Ovary (tissue), 9 donors: Measurements from ENCODE around the gene CNPY2. TPM values are rescaled to one million over a fixed set of nuclear protein-coding genes. Genes with fewer than 3 reads are reported as not detected.

Source experiments
- DNase-seq, 5 donors: peaks; one replicate each; pipeline ENCODE4 v3.0.0-alpha.2; 2019 to 2020
- H3K27ac ChIP-seq, 2 donors: fragments of 200-600 bp; one replicate each; pipeline versions ENCODE4 v1.5.1 to v1.8.0; 2019 to 2022
- H3K27me3 ChIP-seq: fragments of 200-600 bp; one replicate; pipeline ENCODE4 v1.8.0; 2022
- H3K36me3 ChIP-seq: fragments of 200-600 bp; sonication (generic); one replicate; pipeline ENCODE4 v1.5.1; 2019
- H3K4me1 ChIP-seq: one replicate; pipeline ENCODE4 v1.8.1; 2013; ENCODE audit warnings: mild to moderate bottlenecking, moderate library complexity; ENCODE audit not compliant: insufficient read depth
- H3K4me3 ChIP-seq: fragments of 200-600 bp; sonication (generic); one replicate; pipeline ENCODE4 v1.5.1; 2017
- H3K9me3 ChIP-seq, 2 donors: fragments of 200-600 bp in 1 of 2; sonication (generic) in 1 of 2; one replicate each; pipeline versions ENCODE4 v1.5.1 to v1.8.1; 2013 to 2019; ENCODE audit warnings: mild to moderate bottlenecking in 1 of 2, moderate library complexity in 1 of 2
- EP300 ChIP-seq: sonication (generic); formaldehyde crosslinking; IDR thresholded peaks from one replicate; pipeline ENCODE4 v1.6.1; 2017; ENCODE audit warnings: antibody characterized with exemption
- POLR2A ChIP-seq: fragments of 450-650 bp; IDR thresholded peaks from one replicate; pipeline ENCODE4 v1.6.1; 2017; ENCODE audit warnings: antibody characterized with exemption, mild to moderate bottlenecking, moderate library complexity
- WGBS, 3 donors: extraction: QIAGEN DNeasy Blood & Tissue Kit in 1 of 3; methylation state at CpG; one replicate each; pipeline versions ENCODE4 v1.1.5 to v1.1.7; 2013 to 2017; 5-methylcytosine and 5-hydroxymethylcytosine counted together
- intact Hi-C, 4 donors: fragments of 100-400 bp; cut with DNase I; formaldehyde crosslinking; loops; one replicate each; pipeline versions ENCODE4 v1.11.0 to v1.15.1; 2022 to 2023
- polyA plus RNA-seq, 2 donors: library from polyadenylated mRNA; stranded (reverse); fragments of 200-250 nt in 1 of 2; fragments of 350-450 nt in 1 of 2; fragmentation: Illumina TruSeq in 1 of 2; extraction: RNeasy Lipid Tissue Mini Kit (QIAGEN cat#74804) in 1 of 2; gene quantifications; one replicate each; pipeline ENCODE4 v1.2.3, GENCODE V29; 2013 to 2014
- total RNA-seq, 7 donors: library from RNA; depleted of rRNA in 2 of 7; stranded (reverse); fragments of >200 nt in 2 of 7; fragmentation: NEBNext Ultra II Directional in 3 of 7; extraction: Animal tissue kit (Norgen Biotek cat#: 25700) in 3 of 7; gene quantifications; one replicate each; pipeline versions ENCODE4 v1.1.0 to v1.2.4, GENCODE V29; 2016 to 2023
- TF ChIP-seq, protein P1 (sequence below), 3 donors: fragments of 450-650 bp in 2 of 3; fragments of 200-600 bp in 1 of 3; IDR thresholded peaks; one replicate each; pipeline versions ENCODE4 v1.5.1 to v1.8.0; 2016 to 2022; ENCODE audit warnings: antibody characterized with exemption in 3 of 3, mild to moderate bottlenecking in 1 of 3
- donor health status: DM: no; HTN: no; CAD: no; lungs with moderate emphysema.
- donor health status: DM: no; HTN: no; CAD: no.
- donor health status: Bipolar disorder and iron deficiency.
- donor health status: DM: yes; HTN: yes; CAD: no.
- donor health status: DM: no; HTN: no; CAD: no.
- donor health status: DM: yes; HTN: yes; CAD: no.

Gene CNPY2
- total and polyA plus RNA-seq, 9 donors, result 58.9 to 134 (median 89.1) TPM

DNA sequence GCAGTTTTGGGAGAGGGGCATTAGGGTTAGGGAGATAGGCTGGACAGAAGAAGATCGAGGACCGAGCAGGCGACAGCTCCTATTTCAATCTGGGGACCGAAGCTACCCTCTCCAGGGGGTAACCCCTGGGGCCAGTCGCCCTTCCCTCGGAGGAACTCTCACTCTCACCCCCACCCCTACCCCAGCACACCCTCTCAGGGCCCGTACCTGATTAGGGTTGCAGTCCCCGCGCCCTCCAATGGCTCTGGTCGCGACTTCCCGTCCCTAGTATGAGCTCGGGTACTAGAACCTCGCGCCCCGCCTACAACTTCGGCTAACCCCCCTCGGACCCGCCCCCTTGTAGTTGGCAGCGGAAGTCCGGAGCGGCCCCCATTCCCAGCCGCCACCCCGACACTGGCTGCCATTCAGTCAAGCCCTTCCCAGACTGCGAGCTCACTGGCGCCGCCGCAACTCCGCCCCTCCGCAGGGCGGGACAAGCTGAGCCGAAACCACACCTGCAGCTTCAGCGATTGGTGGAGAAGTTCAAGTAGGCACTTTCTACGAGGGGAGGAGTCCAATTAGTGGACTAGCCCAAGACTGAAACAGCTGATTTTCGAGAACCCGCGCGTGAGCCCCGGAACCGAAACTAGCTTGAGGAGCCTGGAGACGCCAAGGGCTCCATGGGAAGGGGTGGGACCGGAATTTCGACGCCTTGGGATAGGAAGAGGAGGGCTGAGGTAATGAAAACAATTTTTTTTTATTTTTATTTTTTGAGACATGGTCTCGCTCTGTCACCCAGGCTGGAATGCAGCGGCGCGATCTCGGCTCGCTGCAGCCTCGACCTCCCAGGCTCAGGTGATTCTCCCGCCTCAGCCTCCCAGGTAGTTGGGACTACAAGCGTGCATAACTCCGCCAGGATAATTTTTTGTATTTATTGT, 44.3 kb upstream of the CNPY2 start, which contains the start of gene STAT2:
STAT2 (minus strand) TSS at position 257 of the 917 bp plus-strand sequence. CDS start 3,536 bp downstream, outside the sequence.
- Histone ChIP-seq H3K9me3 (no peaks in the 10 kb centered on the region), H3K4me3 (peak within 1 kb of the TSS; percentile 83), H3K36me3 (no peaks in the 10 kb centered on the region), H3K27ac (peak within 1 kb of the TSS; percentile 32 to 83), H3K27me3 (no peaks in the 10 kb centered on the region), H3K4me1 (peaks cover 6% of the 10 kb centered on the region)
- peak; percentile 33 for TF ChIP-seq POLR2A
- peak; percentile 76 for TF ChIP-seq EP300
- TF ChIP-seq, protein P1, sequence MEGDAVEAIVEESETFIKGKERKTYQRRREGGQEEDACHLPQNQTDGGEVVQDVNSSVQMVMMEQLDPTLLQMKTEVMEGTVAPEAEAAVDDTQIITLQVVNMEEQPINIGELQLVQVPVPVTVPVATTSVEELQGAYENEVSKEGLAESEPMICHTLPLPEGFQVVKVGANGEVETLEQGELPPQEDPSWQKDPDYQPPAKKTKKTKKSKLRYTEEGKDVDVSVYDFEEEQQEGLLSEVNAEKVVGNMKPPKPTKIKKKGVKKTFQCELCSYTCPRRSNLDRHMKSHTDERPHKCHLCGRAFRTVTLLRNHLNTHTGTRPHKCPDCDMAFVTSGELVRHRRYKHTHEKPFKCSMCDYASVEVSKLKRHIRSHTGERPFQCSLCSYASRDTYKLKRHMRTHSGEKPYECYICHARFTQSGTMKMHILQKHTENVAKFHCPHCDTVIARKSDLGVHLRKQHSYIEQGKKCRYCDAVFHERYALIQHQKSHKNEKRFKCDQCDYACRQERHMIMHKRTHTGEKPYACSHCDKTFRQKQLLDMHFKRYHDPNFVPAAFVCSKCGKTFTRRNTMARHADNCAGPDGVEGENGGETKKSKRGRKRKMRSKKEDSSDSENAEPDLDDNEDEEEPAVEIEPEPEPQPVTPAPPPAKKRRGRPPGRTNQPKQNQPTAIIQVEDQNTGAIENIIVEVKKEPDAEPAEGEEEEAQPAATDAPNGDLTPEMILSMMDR (IDR thresholded peaks at IDR 0.05), result no peak
- intact Hi-C loops, result loop anchor here in 1 of 4 donors (10.0 kb wide), 1 partner anchor 95 kb away; the partner anchor contains the start of gene MIP
- 0% methylated on average over 48 to 54 of the region's 54 CpGs for WGBS, 3 donors
- peak; percentile 98 to 99 (median 98) for DNase-seq

DNA sequence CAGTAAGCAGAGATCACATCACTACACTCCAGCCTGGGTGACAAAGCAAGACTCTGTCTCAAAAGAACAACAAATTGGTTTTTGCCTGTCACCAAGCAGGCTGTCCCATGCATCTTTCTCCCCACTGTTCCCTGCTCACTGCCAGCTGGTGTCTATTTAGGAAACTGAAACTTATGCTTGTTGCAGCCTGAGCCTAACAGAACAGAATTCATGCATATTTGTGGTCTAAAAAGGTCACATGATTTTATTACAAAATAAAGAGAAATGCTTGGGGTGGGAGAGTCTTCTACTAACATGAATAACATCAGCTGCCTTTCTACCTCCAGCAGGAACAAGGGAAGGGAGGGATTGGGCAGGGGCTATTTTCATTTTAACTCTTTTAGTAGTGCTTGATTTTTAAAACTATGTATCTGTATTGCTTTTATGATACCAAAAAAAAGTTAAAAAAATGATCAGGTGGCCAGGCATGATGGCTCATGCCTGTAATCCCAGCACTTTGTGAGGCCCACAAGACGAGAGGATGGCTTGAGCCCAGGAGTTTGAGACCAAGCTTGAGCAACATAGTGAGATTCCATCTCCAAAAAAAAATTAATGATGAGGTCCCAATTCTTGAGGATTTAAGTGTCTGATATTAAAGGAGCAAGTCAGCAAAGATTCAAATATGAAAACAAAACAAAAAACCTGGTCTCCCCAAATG, 43.2 kb upstream of the CNPY2 start:
- Histone ChIP-seq H3K4me1 (peaks cover 6% of the 10 kb centered on the region), H3K9me3 (no peaks in the 10 kb centered on the region), H3K27ac (peak overlapping the region in 1 of 2 donors; percentile 83), H3K36me3 (no peaks in the 10 kb centered on the region), H3K4me3 (peak overlapping the region; percentile 83), H3K27me3 (no peaks in the 10 kb centered on the region)
- DNase-seq, result no peak
- 0% methylated on average over 1 of the region's 1 CpG for WGBS, 3 donors
- intact Hi-C loops, result loop anchor here in 1 of 4 donors (10.0 kb wide), 1 partner anchor 96 kb away; the partner anchor contains the start of gene MIP
- TF ChIP-seq EP300, result no peak
- TF ChIP-seq POLR2A, result no peak
- TF ChIP-seq, protein P1 (IDR thresholded peaks at IDR 0.05), result no peak

DNA sequence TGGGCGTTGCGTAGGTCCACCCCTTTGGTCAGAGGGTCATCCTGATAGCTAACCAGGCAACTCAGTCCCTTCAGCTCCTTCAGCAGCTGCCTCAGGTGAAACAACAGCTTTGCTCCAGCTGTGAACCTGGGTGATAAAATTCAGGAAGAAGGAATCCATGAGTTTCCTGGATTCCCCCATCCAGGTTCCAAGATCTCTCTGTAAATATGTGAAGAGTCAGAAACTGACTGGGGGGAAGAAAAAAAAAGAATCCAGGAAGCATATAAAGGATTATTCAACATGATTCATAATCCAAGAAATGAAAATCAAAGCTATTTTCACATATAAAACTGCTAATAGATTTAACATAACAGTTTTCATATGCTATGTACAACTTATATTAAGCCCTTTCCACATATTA, 35.5 kb upstream of the CNPY2 start:
- no peaks in the 10 kb centered on the region for H3K4me1 ChIP-seq
- no peak for DNase-seq
- no peaks in the 10 kb centered on the region for H3K27me3 ChIP-seq
- H3K36me3 ChIP-seq, result no peaks in the 10 kb centered on the region
- whole genome bisulfite sequencing, 3 donors, result 86 to 92% (median 92%) methylated on average over 2 of the region's 2 CpGs
- no peaks in the 10 kb centered on the region for H3K9me3 ChIP-seq
- no peak overlapping the region for H3K4me3 ChIP-seq
- intact Hi-C loops, result loop anchor here in 1 of 4 donors (10.0 kb wide), 1 partner anchor 103 kb away; the partner anchor contains the start of gene MIP
- H3K27ac ChIP-seq, result no peak overlapping the region
- TF ChIP-seq EP300 (no peak), POLR2A (no peak)
- TF ChIP-seq, protein P1 (IDR thresholded peaks at IDR 0.05), result no peak

GRCh38 chr12:56350662-56351061, 34.9 kb upstream of the CNPY2 start:
- intact Hi-C loops, result loop anchor here in 1 of 4 donors (10.0 kb wide), 1 partner anchor 104 kb away; the partner anchor contains the start of gene MIP
- H3K27ac ChIP-seq, result no peak overlapping the region
- H3K9me3 ChIP-seq, result no peaks in the 10 kb centered on the region
- DNase-seq, result no peak
- TF ChIP-seq EP300 (no peak), POLR2A (no peak)
- TF ChIP-seq, protein P1 (IDR thresholded peaks at IDR 0.05), result no peak
- WGBS, 3 donors, result 79 to 84% (median 83%) methylated on average over 2 of the region's 2 CpGs
- no peak overlapping the region for H3K4me3 ChIP-seq
- H3K36me3 ChIP-seq, result no peaks in the 10 kb centered on the region
- H3K27me3 ChIP-seq, result no peaks in the 10 kb centered on the region
- no peaks in the 10 kb centered on the region for H3K4me1 ChIP-seq
